GM12892 (cell line): ENCODE measurements around the gene WDR19.
"Not testable (repeated sequence)": the region's sequence is repeated elsewhere in the genome, so short reads cannot be mapped to it uniquely, and the experiment has no call there.

Source experiments
- DNase-seq: peaks from one replicate; pipeline ENCODE4 v3.0.0; 2011; ENCODE audit not compliant: insufficient read length
- FAIRE-seq: peaks from 2 replicates; lab custom pipeline; 2011; peaks lifted over from hg19 to GRCh38; lab: Jason Lieb, UNC
- POLR2A ChIP-seq: IDR thresholded peaks from 2 replicates; pipeline ENCODE4 v1.6.1; 2011; ENCODE audit warnings: low read depth, low read length, control low read depth
- POLR2AphosphoS5 ChIP-seq: IDR thresholded peaks from 2 replicates; pipeline ENCODE4 v1.6.1; 2011; ENCODE audit warnings: low read depth, low read length, control low read depth
- TAF1 ChIP-seq: IDR thresholded peaks from 2 replicates; pipeline ENCODE4 v1.6.1; 2011; ENCODE audit warnings: low read depth, mild to moderate bottlenecking, control low read depth, low read length, borderline replicate concordance

WDR19 gene

DNA sequence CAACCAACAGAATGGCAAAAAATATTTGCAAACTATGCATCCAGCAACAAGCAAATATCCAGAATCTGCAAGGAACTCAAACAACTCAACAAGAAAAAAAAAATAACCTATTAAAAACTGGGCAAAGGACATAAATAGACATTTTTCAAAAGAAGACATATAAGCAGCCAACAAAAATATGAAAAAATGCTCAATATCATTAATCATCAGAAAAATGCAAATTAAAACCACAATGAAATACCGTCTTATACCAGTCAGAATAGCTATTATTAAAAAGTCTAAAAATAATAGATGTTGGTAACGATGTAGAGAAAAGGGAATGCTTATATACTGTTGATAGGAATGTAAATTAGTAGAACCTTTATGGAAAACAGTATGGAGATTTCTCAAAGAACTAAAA lies 53.4 kb downstream of the WDR19 start:
- no peak for DNase-seq
- no peak for TF ChIP-seq TAF1
- no peak for TF ChIP-seq POLR2A
- TF ChIP-seq POLR2AphosphoS5 = no peak
- no peak for FAIRE-seq

DNA sequence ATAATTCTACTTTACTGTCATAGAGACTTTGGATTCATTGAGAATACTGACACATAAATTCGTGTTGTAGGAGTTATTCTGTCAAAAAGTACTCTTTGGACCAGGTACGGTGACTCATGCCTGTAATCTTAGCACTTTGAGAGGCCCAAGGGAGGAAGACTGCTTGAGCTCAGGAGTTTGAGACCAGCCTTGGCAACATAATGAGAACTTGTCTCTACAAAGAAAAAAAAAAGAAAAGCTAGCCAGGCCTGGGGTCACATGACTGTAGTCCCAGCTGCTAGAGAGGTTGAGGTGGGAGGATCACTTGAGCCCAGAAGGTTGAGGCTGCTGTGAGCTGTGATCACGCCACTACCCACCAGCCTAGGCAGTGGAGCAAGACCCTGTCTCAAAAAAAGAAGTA lies 54.9 kb downstream of the WDR19 start:
- DNase-seq (no peak), FAIRE-seq (no peak)
- TF ChIP-seq POLR2A (no peak), TAF1 (no peak), POLR2AphosphoS5 (no peak)

GRCh38 chr4:39243462-39243861 lies 61.1 kb downstream of the WDR19 start:
- TF ChIP-seq POLR2AphosphoS5 = no peak
- no peak for TF ChIP-seq POLR2A
- no peak for TF ChIP-seq TAF1
- DNase-seq (no peak), FAIRE-seq (no peak)

GRCh38 chr4:39255266-39255665 lies 72.9 kb downstream of the WDR19 start:
- DNase-seq (no peak), FAIRE-seq (no peak)
- no peak for TF ChIP-seq POLR2A
- TF ChIP-seq POLR2AphosphoS5 = no peak
- no peak for TF ChIP-seq TAF1

- FAIRE-seq = no peak
- DNase-seq = no peak
- TF ChIP-seq POLR2A = no peak
- no peak for TF ChIP-seq TAF1
- no peak for TF ChIP-seq POLR2AphosphoS5
These were observed 73.5 kb downstream of the WDR19 start for GRCh38 chr4:39255871-39256270.

GRCh38 chr4:39256436-39256835 lies 74.1 kb downstream of the WDR19 start:
- FAIRE-seq (no peak), DNase-seq (no peak)
- TF ChIP-seq POLR2AphosphoS5 (no peak), TAF1 (no peak), POLR2A (no peak)

GRCh38 chr4:39259571-39260330 lies 77.4 kb downstream of the WDR19 start:
- FAIRE-seq = no peak
- TF ChIP-seq POLR2AphosphoS5 (no peak), POLR2A (no peak), TAF1 (no peak)
- no peak for DNase-seq

- DNase-seq (no peak), FAIRE-seq (no peak)
- no peak for TF ChIP-seq TAF1
- TF ChIP-seq POLR2AphosphoS5 = no peak
- TF ChIP-seq POLR2A = no peak
These were observed 81.6 kb downstream of the WDR19 start for GRCh38 chr4:39263895-39264294.

DNA sequence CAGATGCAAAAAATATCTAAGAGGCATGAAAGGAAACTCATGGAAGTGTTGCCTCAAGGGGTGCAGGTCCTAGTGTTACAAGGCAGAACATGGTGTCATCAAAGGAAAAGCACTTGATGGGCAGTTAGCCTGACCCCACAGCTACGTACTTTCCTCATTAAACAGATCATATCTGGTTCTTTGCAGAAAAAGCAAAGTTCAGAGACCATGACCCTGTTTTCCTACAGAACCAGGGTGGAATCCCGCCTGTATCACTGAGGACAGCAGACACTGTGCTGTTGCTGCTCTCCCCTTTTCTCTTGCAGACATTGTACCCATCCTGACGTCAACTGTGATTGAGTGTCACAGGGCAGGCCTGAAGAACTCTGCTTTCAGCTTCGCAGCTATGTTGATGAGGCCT lies 92.2 kb downstream of the WDR19 start:
- no peak for TF ChIP-seq TAF1
- TF ChIP-seq POLR2AphosphoS5 = no peak
- TF ChIP-seq POLR2A = no peak

GRCh38 chr4:39277661-39278060 lies 95.3 kb downstream of the WDR19 start:
- not testable (repeated sequence) for DNase-seq

More for the DNA sequence above, 92.2 kb downstream of the WDR19 start:
- DNase-seq (no peak), FAIRE-seq (no peak)

GRCh38 chr4:39278476-39278875 lies 96.1 kb downstream of the WDR19 start:
- TF ChIP-seq POLR2A (no peak), POLR2AphosphoS5 (no peak)
- no peak for DNase-seq
- no peak for FAIRE-seq

More at GRCh38 chr4:39277661-39278060, 95.3 kb downstream of the WDR19 start:
- not testable (repeated sequence) for FAIRE-seq

DNA sequence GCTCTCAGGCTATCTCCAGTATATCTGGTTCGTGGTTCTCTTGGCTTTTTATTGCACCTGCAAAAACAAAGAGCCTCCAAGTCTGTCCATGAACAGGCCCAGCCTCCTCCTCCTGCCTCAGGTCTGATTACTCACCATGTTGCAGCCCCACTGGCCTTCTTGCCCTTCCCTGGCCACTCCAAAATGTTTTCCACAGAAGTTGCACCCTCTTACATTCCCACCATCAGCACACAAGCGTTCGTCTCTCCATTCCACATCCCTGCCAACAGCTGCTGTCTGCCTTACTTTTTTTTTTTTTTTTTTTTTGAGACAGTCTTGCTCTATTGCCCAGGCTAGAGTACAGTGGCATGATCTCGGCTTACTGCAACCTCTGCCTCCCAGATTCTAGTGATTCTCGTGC lies 97.1 kb downstream of the WDR19 start:
- TF ChIP-seq POLR2AphosphoS5 (no peak), POLR2A (no peak), TAF1 (no peak)
- DNase-seq (no peak), FAIRE-seq (no peak)
